SK-N-SH (cell line): Measurements from ENCODE around the gene KMO. TPM values are rescaled to one million over a fixed set of nuclear protein-coding genes. Genes with fewer than 3 reads are reported as not detected.

Experiments
- CTCF ChIA-PET: fragments of 300-600, 350-600 bp; formaldehyde crosslinking; extraction: SDS; loops from one replicate; lab custom pipeline; 2021; lab: Yijun Ruan, JAX
- POLR2A ChIA-PET: fragments of 350-600 bp; sonication (Branson Sonifier 250); formaldehyde crosslinking; extraction: SDS; loops from one replicate; lab custom pipeline; 2020; ENCODE audit warnings: antibody characterized with exemption, inconsistent platforms; lab: Yijun Ruan, JAX
- DNase-seq: peaks from one replicate; pipeline ENCODE4 v3.0.0; 2012
- H2AFZ ChIP-seq: fragments of 200-600 bp; sonication (generic); 2 replicates; pipeline ENCODE4 v1.8.1; 2016; ENCODE audit warnings: antibody characterized with exemption, mild to moderate bottlenecking, low read depth
- H3F3A ChIP-seq: fragments of 200-600 bp; sonication (generic); replicated peaks from 2 replicates; pipeline ENCODE3; 2016; ENCODE audit warnings: antibody characterized with exemption, mild to moderate bottlenecking; ENCODE audit not compliant: insufficient read depth
- H3K27ac ChIP-seq, 2 experiments: fragments of 200-500 bp in 1 of 2; fragments of 200-600 bp in 1 of 2; sonication (Bioruptor generic) in 1 of 2; sonication (generic), shearing (Covaris generic) in 1 of 2; 2 replicates each; pipeline versions ENCODE4 v1.5.1 to v1.6.1; 2014 to 2016; ENCODE audit warnings: low read depth in 2 of 2, inconsistent platforms in 1 of 2, low read length in 1 of 2, mild to moderate bottlenecking in 1 of 2, mixed read lengths in 1 of 2
- H3K27me3 ChIP-seq: fragments of 200-600 bp; sonication (generic), shearing (Covaris generic); 2 replicates; pipeline ENCODE4 v1.6.1; 2016; ENCODE audit warnings: mixed run types; ENCODE audit not compliant: insufficient read depth
- H3K36me3 ChIP-seq, 2 experiments: fragments of 200-500 bp in 1 of 2; fragments of 200-600 bp in 1 of 2; sonication (Bioruptor generic) in 1 of 2; sonication (generic) in 1 of 2; replicated peaks in 1 of 2; 2 replicates each; pipeline versions ENCODE3 to v1.5.1; 2014 to 2016; ENCODE audit warnings: low read length in 1 of 2, mild to moderate bottlenecking in 1 of 2; ENCODE audit not compliant: insufficient read depth in 2 of 2, control insufficient read depth in 1 of 2
- H3K4me1 ChIP-seq, 2 experiments: fragments of 200-500 bp in 1 of 2; fragments of 200-600 bp in 1 of 2; sonication (Bioruptor generic) in 1 of 2; sonication (generic), shearing (Covaris generic) in 1 of 2; 2 replicates each; pipeline versions ENCODE4 v1.5.1 to v1.6.1; 2014 to 2016; ENCODE audit warnings: low read depth in 1 of 2, low read length in 1 of 2, mixed run types in 1 of 2; ENCODE audit not compliant: insufficient read depth in 2 of 2, control insufficient read depth in 1 of 2
- H3K4me2 ChIP-seq: fragments of 200-600 bp; sonication (generic), shearing (Covaris generic); 2 replicates; pipeline ENCODE4 v1.6.1; 2017; ENCODE audit warnings: mixed run types
- H3K4me3 ChIP-seq, 2 experiments: fragments of 200-500 bp in 1 of 2; fragments of 200-600 bp in 1 of 2; sonication (Bioruptor generic) in 1 of 2; sonication (generic), shearing (Covaris generic) in 1 of 2; 2 replicates each; pipeline versions ENCODE4 v1.5.1 to v1.8.1; 2014 to 2016; ENCODE audit warnings: low read depth in 2 of 2, inconsistent platforms in 1 of 2, low read length in 1 of 2, mild to moderate bottlenecking in 1 of 2, mixed read lengths in 1 of 2, moderate library complexity in 1 of 2
- H3K79me2 ChIP-seq: fragments of 200-600 bp; sonication (generic); 2 replicates; pipeline ENCODE4 v1.8.1; 2017; ENCODE audit warnings: mild to moderate bottlenecking; ENCODE audit not compliant: insufficient read depth
- H3K9ac ChIP-seq: fragments of 200-600 bp; sonication (generic); 2 replicates; pipeline ENCODE4 v1.6.1; 2017; ENCODE audit warnings: mixed run types
- H3K9me2 ChIP-seq: fragments of 200-600 bp; sonication (generic); 2 replicates; pipeline ENCODE4 v1.6.1; 2017; ENCODE audit warnings: mixed run types
- H3K9me3 ChIP-seq: fragments of 200-600 bp; sonication (generic); 2 replicates; pipeline ENCODE4 v1.6.1; 2017; ENCODE audit warnings: mixed run types, mild to moderate bottlenecking, moderate library complexity
- H4K20me1 ChIP-seq: fragments of 200-600 bp; sonication (generic); 2 replicates; pipeline ENCODE4 v1.6.1; 2017; ENCODE audit warnings: mild to moderate bottlenecking, mixed run types; ENCODE audit not compliant: insufficient read depth
- ELF1 ChIP-seq: IDR thresholded peaks from 2 replicates; pipeline ENCODE4 v1.4.0; 2012
- EZH2phosphoT487 ChIP-seq: fragments of 200-600 bp; sonication (generic); IDR thresholded peaks from 2 replicates; pipeline ENCODE4 v1.6.1; 2017; ENCODE audit warnings: low read depth, mixed run types, mild to moderate bottlenecking, antibody characterized with exemption, moderate library complexity, borderline replicate concordance
- GABPA ChIP-seq: IDR thresholded peaks from 2 replicates; pipeline ENCODE4 v1.4.0; 2012; ENCODE audit warnings: low read depth, mild to moderate bottlenecking
- MAX ChIP-seq: IDR thresholded peaks from 2 replicates; pipeline ENCODE4 v1.4.0; 2012; ENCODE audit warnings: low read depth
- PBX3 ChIP-seq: IDR thresholded peaks from 2 replicates; pipeline ENCODE4; 2012
- SIN3A ChIP-seq: IDR thresholded peaks from 2 replicates; pipeline ENCODE4 v1.6.1; 2012; ENCODE audit warnings: low read depth, mild to moderate bottlenecking, low read length, moderate library complexity, borderline replicate concordance
- SMC3 ChIP-seq: IDR thresholded peaks from 2 replicates; pipeline ENCODE4 v1.6.1; 2012; ENCODE audit warnings: low read depth, low read length, improper control_type of control experiment
- TAF1 ChIP-seq: IDR thresholded peaks from 2 replicates; pipeline ENCODE4 v1.6.1; 2012; ENCODE audit warnings: low read depth, mild to moderate bottlenecking, low read length, moderate library complexity, borderline replicate concordance
- TCF12 ChIP-seq: IDR thresholded peaks from 2 replicates; pipeline ENCODE4 v1.4.0; 2012
- WGBS: methylation state at CpG from one replicate; pipeline ENCODE4 v1.1.6; 2017; ENCODE audit warnings: low lambda C conversion rate; 5-methylcytosine and 5-hydroxymethylcytosine counted together
- polyA plus RNA-seq, 3 experiments: library from polyadenylated mRNA; depleted of rRNA; stranded (reverse); fragments of >200 nt; gene quantifications; 2 replicates each; pipeline ENCODE4 v1.2.3, GENCODE V29; 2012
- TF ChIP-seq, protein P1 (sequence below): fragments of 200-600 bp; sonication (generic); IDR thresholded peaks from 2 replicates; pipeline ENCODE4 v1.6.1; 2017; ENCODE audit warnings: antibody characterized with exemption, mild to moderate bottlenecking, moderate library complexity
- TF ChIP-seq, protein P2 (sequence below): IDR thresholded peaks from 2 replicates; pipeline ENCODE4 v1.4.0; 2012; ENCODE audit warnings: low read depth, borderline replicate concordance

Gene KMO
- polyA plus RNA-seq, 1 of the 3 experiments (the other 2 are of a cell fraction) = not detected

DNA sequence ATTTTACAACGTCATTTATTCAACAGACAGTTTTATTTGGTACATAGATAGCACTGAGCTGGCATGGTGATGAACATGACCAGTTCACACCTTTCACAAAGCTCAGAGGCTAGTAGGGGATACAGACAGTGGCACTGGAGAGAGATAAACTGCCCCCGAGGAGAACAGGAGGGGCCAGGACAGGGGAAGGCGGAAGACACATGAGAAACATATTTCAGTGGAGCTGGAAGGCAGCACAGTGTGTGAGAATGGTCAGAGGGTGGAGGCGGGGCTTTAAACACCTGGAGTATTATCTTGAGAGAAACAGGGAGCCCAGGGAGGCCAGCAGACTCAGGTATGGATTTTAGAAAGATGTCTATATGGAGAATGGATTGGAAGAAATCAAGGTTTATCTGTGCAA, 58.5 kb downstream of the KMO start:
- WGBS = 76% methylated on average over 4 of the region's 4 CpGs
- Histone ChIP-seq H3K36me3 (peaks cover 4 to 10% of the 10 kb centered on the region in 2 experiments), H3K27me3 (no peaks in the 10 kb centered on the region), H3K27ac (no peak overlapping the region), H3K4me2 (no peak overlapping the region), H2AFZ (no peak overlapping the region), H3K4me1 (peaks cover 0 to 13% of the 10 kb centered on the region in 2 experiments; a peak in 1 of 4 replicates), H3K9ac (no peak overlapping the region), H3K4me3 (no peak overlapping the region), H4K20me1 (no peaks in the 10 kb centered on the region), H3F3A (peaks cover 17% of the 10 kb centered on the region), H3K79me2 (no peaks in the 10 kb centered on the region), H3K9me3 (no peaks in the 10 kb centered on the region), H3K9me2 (no peaks in the 10 kb centered on the region)
- no peak for DNase-seq
- CTCF ChIA-PET = interaction anchor here (0.6 to 2.6 kb wide), 2 partner anchors 10 to 20 kb away, joined by 3 to 13 read pairs; no protein-coding TSS in a partner anchor
- TF ChIP-seq, protein P1, sequence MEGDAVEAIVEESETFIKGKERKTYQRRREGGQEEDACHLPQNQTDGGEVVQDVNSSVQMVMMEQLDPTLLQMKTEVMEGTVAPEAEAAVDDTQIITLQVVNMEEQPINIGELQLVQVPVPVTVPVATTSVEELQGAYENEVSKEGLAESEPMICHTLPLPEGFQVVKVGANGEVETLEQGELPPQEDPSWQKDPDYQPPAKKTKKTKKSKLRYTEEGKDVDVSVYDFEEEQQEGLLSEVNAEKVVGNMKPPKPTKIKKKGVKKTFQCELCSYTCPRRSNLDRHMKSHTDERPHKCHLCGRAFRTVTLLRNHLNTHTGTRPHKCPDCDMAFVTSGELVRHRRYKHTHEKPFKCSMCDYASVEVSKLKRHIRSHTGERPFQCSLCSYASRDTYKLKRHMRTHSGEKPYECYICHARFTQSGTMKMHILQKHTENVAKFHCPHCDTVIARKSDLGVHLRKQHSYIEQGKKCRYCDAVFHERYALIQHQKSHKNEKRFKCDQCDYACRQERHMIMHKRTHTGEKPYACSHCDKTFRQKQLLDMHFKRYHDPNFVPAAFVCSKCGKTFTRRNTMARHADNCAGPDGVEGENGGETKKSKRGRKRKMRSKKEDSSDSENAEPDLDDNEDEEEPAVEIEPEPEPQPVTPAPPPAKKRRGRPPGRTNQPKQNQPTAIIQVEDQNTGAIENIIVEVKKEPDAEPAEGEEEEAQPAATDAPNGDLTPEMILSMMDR = no peak
- TF ChIP-seq SMC3 (no peak), PBX3 (no peak), SIN3A (no peak), TAF1 (no peak), ELF1 (no peak), EZH2phosphoT487 (no peak)
- TF ChIP-seq, protein P2, sequence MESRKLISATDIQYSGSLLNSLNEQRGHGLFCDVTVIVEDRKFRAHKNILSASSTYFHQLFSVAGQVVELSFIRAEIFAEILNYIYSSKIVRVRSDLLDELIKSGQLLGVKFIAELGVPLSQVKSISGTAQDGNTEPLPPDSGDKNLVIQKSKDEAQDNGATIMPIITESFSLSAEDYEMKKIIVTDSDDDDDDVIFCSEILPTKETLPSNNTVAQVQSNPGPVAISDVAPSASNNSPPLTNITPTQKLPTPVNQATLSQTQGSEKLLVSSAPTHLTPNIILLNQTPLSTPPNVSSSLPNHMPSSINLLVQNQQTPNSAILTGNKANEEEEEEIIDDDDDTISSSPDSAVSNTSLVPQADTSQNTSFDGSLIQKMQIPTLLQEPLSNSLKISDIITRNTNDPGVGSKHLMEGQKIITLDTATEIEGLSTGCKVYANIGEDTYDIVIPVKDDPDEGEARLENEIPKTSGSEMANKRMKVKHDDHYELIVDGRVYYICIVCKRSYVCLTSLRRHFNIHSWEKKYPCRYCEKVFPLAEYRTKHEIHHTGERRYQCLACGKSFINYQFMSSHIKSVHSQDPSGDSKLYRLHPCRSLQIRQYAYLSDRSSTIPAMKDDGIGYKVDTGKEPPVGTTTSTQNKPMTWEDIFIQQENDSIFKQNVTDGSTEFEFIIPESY = no peak
- POLR2A ChIA-PET = no interaction called here

GRCh38 chr1:241591317-241591716, 59.1 kb downstream of the KMO start:
- H3K9me3 ChIP-seq = no peaks in the 10 kb centered on the region
- DNase-seq = no peak
- no peak overlapping the region for H2AFZ ChIP-seq
- no peaks in the 10 kb centered on the region for H3K27me3 ChIP-seq
- no peak overlapping the region for H3K4me2 ChIP-seq
- H3K9me2 ChIP-seq = no peaks in the 10 kb centered on the region
- no peak overlapping the region for H3K9ac ChIP-seq
- H3K4me3 ChIP-seq = no peak overlapping the region
- TF ChIP-seq MAX (no peak), TCF12 (no peak), GABPA (no peak)
- H4K20me1 ChIP-seq = no peaks in the 10 kb centered on the region
- ChIA-PET CTCF (interaction anchor here (2.6 kb wide), 1 partner anchor 20 kb away, joined by 13 read pairs; no protein-coding TSS in a partner anchor), POLR2A (no interaction called here)
- H3K36me3 ChIP-seq = peaks cover 4 to 13% of the 10 kb centered on the region in 2 experiments
- no peaks in the 10 kb centered on the region for H3K79me2 ChIP-seq
- peaks cover 17% of the 10 kb centered on the region for H3F3A ChIP-seq
- H3K27ac ChIP-seq = no peak overlapping the region
- peaks cover 0 to 13% of the 10 kb centered on the region in 2 experiments; a peak in 1 of 4 replicates for H3K4me1 ChIP-seq
